Hepatic stellate cell (primary cell): ENCODE data around the gene PKD2L1.

ENCODE experiments used
- DNase-seq: peaks from one replicate; pipeline ENCODE4 v3.0.0; 2011; ENCODE audit warnings: low spot score

Gene PKD2L1

GRCh38 chr10:100356067-100357017 lies 26.3 kb upstream of the PKD2L1 start:
- no peak for DNase-seq

GRCh38 chr10:100355086-100355485 lies 25.1 kb upstream of the PKD2L1 start:
- no peak for DNase-seq

- DNase-seq: no peak
Observed at GRCh38 chr10:100353770-100354485, 23.9 kb upstream of the PKD2L1 start.

- no peak for DNase-seq
Observed at GRCh38 chr10:100350914-100351485, 21.0 kb upstream of the PKD2L1 start.

- no peak for DNase-seq
Observed at GRCh38 chr10:100349672-100350071, 19.6 kb upstream of the PKD2L1 start.

GRCh38 chr10:100349087-100349486 lies 19.1 kb upstream of the PKD2L1 start:
- DNase-seq: no peak

GRCh38 chr10:100348389-100348927 lies 18.4 kb upstream of the PKD2L1 start:
- DNase-seq: no peak

- no peak for DNase-seq
Observed at GRCh38 chr10:100347568-100348195, 17.7 kb upstream of the PKD2L1 start.

- peak; percentile 94 for DNase-seq
Observed at GRCh38 chr10:100346765-100347567, 16.9 kb upstream of the PKD2L1 start, which contains the start of gene SCD. SCD (plus strand) TSS chr10:100347233; CDS start chr10:100347505, 272 bp downstream.

- DNase-seq: peak; percentile 71
Observed at GRCh38 chr10:100346351-100346764, 16.3 kb upstream of the PKD2L1 start.

- DNase-seq: peak; percentile 48
Observed at GRCh38 chr10:100345570-100346330, 15.7 kb upstream of the PKD2L1 start.

GRCh38 chr10:100344241-100344788 lies 14.3 kb upstream of the PKD2L1 start:
- DNase-seq: no peak

GRCh38 chr10:100342627-100342972 lies 12.6 kb upstream of the PKD2L1 start:
- no peak for DNase-seq

GRCh38 chr10:100341953-100342626 lies 12.1 kb upstream of the PKD2L1 start:
- DNase-seq: peak; percentile 75

GRCh38 chr10:100340948-100341847 lies 11.2 kb upstream of the PKD2L1 start:
- no peak for DNase-seq

GRCh38 chr10:100339236-100339635 lies 9.2 kb upstream of the PKD2L1 start:
- no peak for DNase-seq

GRCh38 chr10:100338434-100339036 lies 8.5 kb upstream of the PKD2L1 start:
- DNase-seq: peak; percentile 73

- DNase-seq: no peak
Observed at GRCh38 chr10:100334762-100335161, 4.7 kb upstream of the PKD2L1 start.
